Gastrocnemius medialis (tissue), 4 donors: ENCODE measurements around the gene BRICD5.

Source experiments
- POLR2A ChIP-seq, 2 donors: fragments of 450-650 bp; IDR thresholded peaks; one replicate each; pipeline ENCODE4 v1.6.1; 2017; ENCODE audit warnings: antibody characterized with exemption in 2 of 2, mild to moderate bottlenecking in 2 of 2, moderate library complexity in 2 of 2
- TF ChIP-seq, protein P1 (sequence below), 5 experiments: fragments of 450-650 bp in 3 of 5; fragments of 200-600 bp in 2 of 5; sonication (generic) in 2 of 5; IDR thresholded peaks in 4 of 5; conservative IDR thresholded peaks in 1 of 5; 1 replicate in 4 of 5; 2 replicates in 1 of 5; pipeline ENCODE4 v1.5.1; 2016 to 2019; ENCODE audit warnings: antibody characterized with exemption in 5 of 5, mild to moderate bottlenecking in 3 of 5, moderate library complexity in 3 of 5

DNA sequence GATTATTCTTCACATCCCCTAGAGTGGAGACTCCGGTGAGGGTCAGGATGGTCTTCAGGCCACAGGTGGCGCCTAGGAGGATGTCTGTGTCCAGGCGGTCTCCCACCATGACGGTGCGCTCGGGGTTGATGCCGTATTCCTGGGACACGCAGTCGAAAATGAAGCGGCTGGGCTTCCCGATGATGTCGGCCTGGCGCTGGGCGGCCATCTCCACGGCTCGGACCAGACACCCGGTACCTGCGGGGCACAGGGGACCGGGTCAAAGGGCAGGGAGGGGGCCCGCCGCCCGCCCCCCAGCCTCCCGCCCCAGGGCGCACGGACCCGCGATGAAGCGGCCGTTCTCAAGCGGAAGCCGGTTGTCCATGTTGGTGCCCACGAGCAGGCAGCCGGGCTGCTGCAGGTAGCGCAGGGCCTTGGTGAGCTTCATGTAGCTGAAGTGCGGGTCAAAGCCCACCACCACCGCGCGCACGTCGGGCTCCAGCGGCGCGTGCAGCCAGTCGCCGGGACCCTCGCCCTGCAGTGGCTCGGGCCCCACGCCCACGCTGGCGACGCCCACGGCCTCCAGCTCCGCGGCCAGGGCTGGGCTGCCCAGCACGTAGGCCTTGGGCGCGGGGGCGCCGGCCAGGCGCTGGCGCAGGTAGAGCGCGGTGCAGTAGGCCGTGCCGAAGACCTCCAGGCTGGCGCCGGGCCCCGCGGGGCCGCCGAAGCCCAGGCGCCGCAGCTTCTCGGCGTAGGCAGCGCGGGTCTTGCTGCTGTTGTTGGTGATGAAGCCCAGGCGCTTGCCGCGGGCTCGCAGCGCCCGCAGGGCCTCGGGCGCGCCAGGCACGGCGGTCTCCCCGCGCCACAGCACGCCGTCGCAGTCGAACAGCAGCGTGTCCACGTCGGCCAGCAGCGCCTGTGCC lies 3.4 kb upstream of the BRICD5 start:
- TF ChIP-seq, protein P1, sequence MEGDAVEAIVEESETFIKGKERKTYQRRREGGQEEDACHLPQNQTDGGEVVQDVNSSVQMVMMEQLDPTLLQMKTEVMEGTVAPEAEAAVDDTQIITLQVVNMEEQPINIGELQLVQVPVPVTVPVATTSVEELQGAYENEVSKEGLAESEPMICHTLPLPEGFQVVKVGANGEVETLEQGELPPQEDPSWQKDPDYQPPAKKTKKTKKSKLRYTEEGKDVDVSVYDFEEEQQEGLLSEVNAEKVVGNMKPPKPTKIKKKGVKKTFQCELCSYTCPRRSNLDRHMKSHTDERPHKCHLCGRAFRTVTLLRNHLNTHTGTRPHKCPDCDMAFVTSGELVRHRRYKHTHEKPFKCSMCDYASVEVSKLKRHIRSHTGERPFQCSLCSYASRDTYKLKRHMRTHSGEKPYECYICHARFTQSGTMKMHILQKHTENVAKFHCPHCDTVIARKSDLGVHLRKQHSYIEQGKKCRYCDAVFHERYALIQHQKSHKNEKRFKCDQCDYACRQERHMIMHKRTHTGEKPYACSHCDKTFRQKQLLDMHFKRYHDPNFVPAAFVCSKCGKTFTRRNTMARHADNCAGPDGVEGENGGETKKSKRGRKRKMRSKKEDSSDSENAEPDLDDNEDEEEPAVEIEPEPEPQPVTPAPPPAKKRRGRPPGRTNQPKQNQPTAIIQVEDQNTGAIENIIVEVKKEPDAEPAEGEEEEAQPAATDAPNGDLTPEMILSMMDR (IDR thresholded peaks at IDR 0.05 in 4 of 5, conservative IDR thresholded peaks at IDR 0.05 in 1 of 5) = no peak
- peak; percentile 38 to 66 for TF ChIP-seq POLR2A (IDR thresholded peaks at IDR 0.05)
